Measurements from ENCODE around the gene RCVRN.

RCVRN gene

DNA sequence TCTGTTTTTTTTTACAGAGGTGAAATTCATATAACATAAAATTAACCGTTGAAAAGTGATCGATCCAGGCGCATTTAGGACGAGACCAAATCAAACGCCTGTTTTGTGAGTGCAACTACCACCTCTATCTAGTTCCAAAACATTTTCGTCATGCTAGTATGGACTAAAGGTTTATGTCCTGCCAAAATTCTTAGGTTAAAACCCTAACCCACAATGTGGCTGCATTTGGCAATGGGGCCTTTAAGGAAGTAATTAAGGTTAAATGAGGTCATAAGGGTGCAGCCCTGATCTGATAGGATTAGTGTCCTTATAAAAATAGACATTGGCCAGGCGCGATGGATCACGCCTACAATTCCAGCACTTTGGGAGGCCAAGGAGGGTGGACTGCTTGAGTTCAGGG lies 32.8 kb upstream of the RCVRN start:
- H3K9me2 ChIP-seq (replicated peaks; ENCODE audit: insufficient read depth, low read length): no peaks in the 10 kb centered on the region
- H4K20me1 ChIP-seq (ENCODE audit: low read depth, low read length): no peaks in the 10 kb centered on the region
- H3K79me2 ChIP-seq (ENCODE audit: insufficient read depth, low read length): no peaks in the 10 kb centered on the region
- H2AFZ ChIP-seq (ENCODE audit: low read depth, low read length, severe bottlenecking): no peak overlapping the region
- no peak overlapping the region for H3K4me3 ChIP-seq (ENCODE audit: insufficient read depth, low read length, poor library complexity, severe bottlenecking)
- TF ChIP-seq, protein P1, sequence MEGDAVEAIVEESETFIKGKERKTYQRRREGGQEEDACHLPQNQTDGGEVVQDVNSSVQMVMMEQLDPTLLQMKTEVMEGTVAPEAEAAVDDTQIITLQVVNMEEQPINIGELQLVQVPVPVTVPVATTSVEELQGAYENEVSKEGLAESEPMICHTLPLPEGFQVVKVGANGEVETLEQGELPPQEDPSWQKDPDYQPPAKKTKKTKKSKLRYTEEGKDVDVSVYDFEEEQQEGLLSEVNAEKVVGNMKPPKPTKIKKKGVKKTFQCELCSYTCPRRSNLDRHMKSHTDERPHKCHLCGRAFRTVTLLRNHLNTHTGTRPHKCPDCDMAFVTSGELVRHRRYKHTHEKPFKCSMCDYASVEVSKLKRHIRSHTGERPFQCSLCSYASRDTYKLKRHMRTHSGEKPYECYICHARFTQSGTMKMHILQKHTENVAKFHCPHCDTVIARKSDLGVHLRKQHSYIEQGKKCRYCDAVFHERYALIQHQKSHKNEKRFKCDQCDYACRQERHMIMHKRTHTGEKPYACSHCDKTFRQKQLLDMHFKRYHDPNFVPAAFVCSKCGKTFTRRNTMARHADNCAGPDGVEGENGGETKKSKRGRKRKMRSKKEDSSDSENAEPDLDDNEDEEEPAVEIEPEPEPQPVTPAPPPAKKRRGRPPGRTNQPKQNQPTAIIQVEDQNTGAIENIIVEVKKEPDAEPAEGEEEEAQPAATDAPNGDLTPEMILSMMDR (IDR thresholded peaks at IDR 0.05; ENCODE audit: insufficient read depth, low read length, poor library complexity, severe bottlenecking): no peak
- TF ChIP-seq EZH2phosphoT487 (conservative IDR thresholded peaks at IDR 0.05; ENCODE audit: low read length): no peak
- no peaks in the 10 kb centered on the region for H3K27me3 ChIP-seq (ENCODE audit: low read length)
- no peak overlapping the region for H3K27ac ChIP-seq (ENCODE audit: low read depth, low read length)
- no peaks in the 10 kb centered on the region for H3K36me3 ChIP-seq (ENCODE audit: low read length)
- H3K4me2 ChIP-seq (ENCODE audit: low read depth, low read length, poor library complexity, severe bottlenecking): no peak overlapping the region
- no peaks in the 10 kb centered on the region for H3F3A ChIP-seq (ENCODE audit: insufficient read depth)
- H3K9me3 ChIP-seq (ENCODE audit: insufficient read depth, low read length): no peaks in the 10 kb centered on the region
- H3K9ac ChIP-seq (ENCODE audit: low read length): no peak overlapping the region

DNA sequence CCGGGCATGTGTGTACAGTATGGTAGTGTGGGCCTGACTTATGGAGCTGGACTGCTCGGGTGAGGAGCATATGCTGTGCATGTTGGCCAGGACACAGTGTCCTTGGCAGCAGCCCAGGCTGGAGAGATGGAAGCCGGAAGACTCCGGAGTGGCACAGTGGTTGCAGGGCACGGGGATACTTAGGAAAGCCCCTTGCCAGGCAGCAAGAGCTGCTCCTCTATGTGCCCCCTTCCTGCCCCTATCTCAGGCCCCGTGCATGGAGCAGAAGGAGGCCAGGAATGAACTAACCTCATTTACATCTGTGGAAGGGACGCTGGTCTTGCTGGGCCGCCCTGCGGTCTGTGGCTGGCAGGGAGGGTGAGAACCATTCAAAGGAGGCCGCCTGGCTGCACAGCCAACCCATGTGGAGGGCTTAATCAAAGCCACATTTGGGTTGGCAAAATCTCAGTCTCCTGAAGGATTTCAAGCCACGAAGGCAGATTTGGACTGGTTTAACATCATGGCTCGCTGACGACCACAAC lies 32.2 kb upstream of the RCVRN start:
- H2AFZ ChIP-seq (ENCODE audit: low read depth, low read length, severe bottlenecking): no peak overlapping the region
- TF ChIP-seq, protein P1 (IDR thresholded peaks at IDR 0.05; ENCODE audit: insufficient read depth, low read length, poor library complexity, severe bottlenecking): no peak
- TF ChIP-seq EZH2phosphoT487 (conservative IDR thresholded peaks at IDR 0.05; ENCODE audit: low read length): no peak
- no peaks in the 10 kb centered on the region for H3K27me3 ChIP-seq (ENCODE audit: low read length)
- H3K36me3 ChIP-seq (ENCODE audit: low read length): no peaks in the 10 kb centered on the region
- H3K9me3 ChIP-seq (ENCODE audit: insufficient read depth, low read length): no peaks in the 10 kb centered on the region
- H3K79me2 ChIP-seq (ENCODE audit: insufficient read depth, low read length): no peaks in the 10 kb centered on the region
- H3K4me2 ChIP-seq (ENCODE audit: low read depth, low read length, poor library complexity, severe bottlenecking): no peak overlapping the region
- no peak overlapping the region for H3K4me3 ChIP-seq (ENCODE audit: insufficient read depth, low read length, poor library complexity, severe bottlenecking)
- H4K20me1 ChIP-seq (ENCODE audit: low read depth, low read length): no peaks in the 10 kb centered on the region
- H3K27ac ChIP-seq (ENCODE audit: low read depth, low read length): no peak overlapping the region
- no peak overlapping the region for H3K9ac ChIP-seq (ENCODE audit: low read length)
- no peaks in the 10 kb centered on the region for H3F3A ChIP-seq (ENCODE audit: insufficient read depth)
- no peaks in the 10 kb centered on the region for H3K9me2 ChIP-seq (replicated peaks; ENCODE audit: insufficient read depth, low read length)

DNA sequence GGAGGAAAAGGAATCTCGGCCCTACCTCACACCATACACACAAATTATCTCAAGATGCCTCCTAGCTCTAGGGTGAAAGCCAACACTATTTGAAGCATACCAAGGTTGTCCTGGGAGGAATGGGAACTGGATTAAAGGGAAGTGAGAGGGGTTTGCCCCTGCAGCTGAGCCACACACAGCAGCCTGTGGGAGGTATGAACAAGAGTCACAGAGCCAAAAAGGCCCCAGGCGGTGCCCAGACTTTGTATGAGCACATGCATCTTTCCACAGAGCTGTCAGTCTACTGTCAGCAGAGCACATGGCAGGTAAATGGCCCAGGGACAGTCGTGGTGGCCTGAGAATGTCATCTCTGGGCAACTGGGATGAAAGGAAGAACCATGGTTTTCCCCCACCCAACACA lies 31.0 kb upstream of the RCVRN start:
- no peaks in the 10 kb centered on the region for H3K36me3 ChIP-seq (ENCODE audit: low read length)
- H3K79me2 ChIP-seq (ENCODE audit: insufficient read depth, low read length): no peaks in the 10 kb centered on the region
- H4K20me1 ChIP-seq (ENCODE audit: low read depth, low read length): no peaks in the 10 kb centered on the region

More for the DNA sequence above, 31.0 kb upstream of the RCVRN start:
- Histone ChIP-seq H3K27ac (ENCODE audit: low read depth, low read length) (no peak overlapping the region), H3K9ac (ENCODE audit: low read length) (no peak overlapping the region), H3K27me3 (ENCODE audit: low read length) (no peaks in the 10 kb centered on the region), H3K4me3 (ENCODE audit: insufficient read depth, low read length, poor library complexity, severe bottlenecking) (no peak overlapping the region), H3K9me2 (replicated peaks; ENCODE audit: insufficient read depth, low read length) (no peaks in the 10 kb centered on the region), H3K4me2 (ENCODE audit: low read depth, low read length, poor library complexity, severe bottlenecking) (no peak overlapping the region), H3F3A (ENCODE audit: insufficient read depth) (no peaks in the 10 kb centered on the region), H2AFZ (ENCODE audit: low read depth, low read length, severe bottlenecking) (no peak overlapping the region), H3K9me3 (ENCODE audit: insufficient read depth, low read length) (no peaks in the 10 kb centered on the region)
- TF ChIP-seq EZH2phosphoT487 (conservative IDR thresholded peaks at IDR 0.05; ENCODE audit: low read length): no peak
- TF ChIP-seq, protein P1 (IDR thresholded peaks at IDR 0.05; ENCODE audit: insufficient read depth, low read length, poor library complexity, severe bottlenecking): no peak
